Coronary artery (tissue), 2 donors: ENCODE data around the gene EXTL1.

Experiments
- DNase-seq: peaks from one replicate; pipeline ENCODE4 v3.0.0-alpha.2; 2017; ENCODE audit warnings: low spot score
- H3K27ac ChIP-seq, 2 donors: fragments of 200-600 bp; sonication (generic); one replicate each; pipeline ENCODE4 v1.5.1; 2016 to 2019
- H3K4me3 ChIP-seq: fragments of 200-600 bp; sonication (generic); 2 replicates; pipeline ENCODE4 v1.5.1; 2016; ENCODE audit warnings: mild to moderate bottlenecking, moderate library complexity
- TF ChIP-seq, protein P1 (sequence below): fragments of 200-600 bp; sonication (generic); IDR thresholded peaks from one replicate; pipeline ENCODE4 v1.5.1; 2019; ENCODE audit warnings: antibody characterized with exemption

EXTL1 gene

DNA sequence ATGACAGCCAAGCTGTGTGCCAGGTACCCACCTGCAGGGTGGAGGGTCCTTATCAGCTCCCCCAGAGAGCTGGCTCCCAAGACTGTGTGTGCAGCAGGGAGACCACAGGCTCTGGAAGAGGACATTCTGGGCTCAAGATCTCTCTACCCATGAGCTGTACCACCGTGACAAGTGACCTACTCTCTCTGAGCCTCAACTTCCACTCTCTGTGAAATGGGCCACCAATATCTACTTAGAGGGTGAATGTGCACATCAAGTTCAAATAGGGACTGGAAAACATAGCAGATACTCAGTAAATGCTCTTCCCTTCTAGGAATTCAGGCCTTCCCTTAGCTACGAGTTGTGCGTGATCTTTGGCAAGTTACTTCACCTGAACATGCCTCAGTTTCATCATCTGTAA, 22.8 kb downstream of the EXTL1 start:
- Histone ChIP-seq H3K27ac (no peak overlapping the region), H3K4me3 (no peak overlapping the region)
- TF ChIP-seq, protein P1, sequence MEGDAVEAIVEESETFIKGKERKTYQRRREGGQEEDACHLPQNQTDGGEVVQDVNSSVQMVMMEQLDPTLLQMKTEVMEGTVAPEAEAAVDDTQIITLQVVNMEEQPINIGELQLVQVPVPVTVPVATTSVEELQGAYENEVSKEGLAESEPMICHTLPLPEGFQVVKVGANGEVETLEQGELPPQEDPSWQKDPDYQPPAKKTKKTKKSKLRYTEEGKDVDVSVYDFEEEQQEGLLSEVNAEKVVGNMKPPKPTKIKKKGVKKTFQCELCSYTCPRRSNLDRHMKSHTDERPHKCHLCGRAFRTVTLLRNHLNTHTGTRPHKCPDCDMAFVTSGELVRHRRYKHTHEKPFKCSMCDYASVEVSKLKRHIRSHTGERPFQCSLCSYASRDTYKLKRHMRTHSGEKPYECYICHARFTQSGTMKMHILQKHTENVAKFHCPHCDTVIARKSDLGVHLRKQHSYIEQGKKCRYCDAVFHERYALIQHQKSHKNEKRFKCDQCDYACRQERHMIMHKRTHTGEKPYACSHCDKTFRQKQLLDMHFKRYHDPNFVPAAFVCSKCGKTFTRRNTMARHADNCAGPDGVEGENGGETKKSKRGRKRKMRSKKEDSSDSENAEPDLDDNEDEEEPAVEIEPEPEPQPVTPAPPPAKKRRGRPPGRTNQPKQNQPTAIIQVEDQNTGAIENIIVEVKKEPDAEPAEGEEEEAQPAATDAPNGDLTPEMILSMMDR, result no peak
- no peak for DNase-seq

DNA sequence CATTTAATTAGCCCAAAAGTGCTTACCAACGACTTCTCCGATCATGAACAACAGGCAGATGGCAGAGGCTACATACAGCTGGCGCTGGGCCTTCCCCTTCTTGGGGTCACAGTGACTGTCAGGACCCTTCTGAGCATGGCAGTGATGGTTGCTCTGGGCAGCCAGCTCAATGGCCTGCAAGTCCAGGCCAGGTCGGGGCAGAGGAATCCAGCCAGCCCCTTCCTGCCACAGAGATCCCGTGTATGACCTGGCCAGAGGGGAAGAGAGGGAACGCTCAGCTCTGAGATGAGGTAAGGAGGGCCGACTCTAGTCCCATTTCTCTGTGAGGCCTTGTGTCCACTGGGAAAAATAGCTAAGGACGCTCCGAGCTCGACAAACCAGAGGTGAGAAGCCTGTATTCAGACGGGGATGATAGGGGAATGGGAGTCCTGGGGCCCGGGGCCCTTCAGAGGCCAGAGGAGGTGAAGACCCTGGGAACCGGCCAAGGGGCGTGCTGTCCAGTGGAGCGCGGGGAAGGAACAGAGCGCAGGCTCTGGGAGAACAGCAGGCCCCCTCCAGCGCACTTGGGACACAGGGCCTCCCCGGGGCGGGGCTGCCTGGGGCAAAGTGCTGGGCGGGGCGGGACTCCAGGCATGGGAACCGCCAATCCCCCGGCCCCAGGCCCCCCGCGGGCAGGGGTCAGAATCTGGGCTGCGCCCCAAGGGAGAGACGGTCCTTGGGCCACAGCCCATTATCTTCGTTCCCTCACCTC, 23.6 kb downstream of the EXTL1 start:
- peak overlapping the region; percentile 57 for H3K4me3 ChIP-seq
- H3K27ac ChIP-seq, result no peak overlapping the region
- TF ChIP-seq, protein P1, result no peak
- DNase-seq, result no peak

DNA sequence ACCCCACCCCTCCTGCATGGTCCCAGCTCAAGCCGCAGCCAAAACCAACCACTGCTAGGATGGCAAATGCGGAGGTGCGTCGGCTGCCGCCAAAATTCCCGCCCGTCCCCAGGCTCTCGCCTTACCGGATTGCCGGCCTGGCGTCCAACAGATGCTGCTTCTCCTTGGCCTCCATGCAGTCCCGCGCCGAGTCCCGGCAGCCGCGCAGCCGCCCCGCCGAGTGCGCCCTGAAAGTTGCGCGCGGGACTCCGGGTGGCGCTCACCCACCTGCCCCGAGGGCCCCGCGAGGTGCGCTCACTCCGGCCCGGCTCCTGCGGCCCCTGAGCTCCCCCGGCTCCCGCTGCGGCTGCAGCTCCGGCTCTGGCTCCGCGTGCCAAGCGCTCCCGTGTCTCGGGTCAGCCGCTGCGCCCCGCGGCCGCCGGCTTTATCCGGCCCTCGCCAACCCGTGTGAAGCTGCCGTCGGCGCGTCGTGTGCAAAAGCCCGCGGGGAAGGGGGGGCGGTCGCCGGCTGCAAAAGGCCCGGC, 24.2 kb downstream of the EXTL1 start, which contains the start of gene SLC30A2:
TSS of gene SLC30A2 (minus strand) at position 397 of the 524 bp plus-strand sequence. CDS start at position 175, 222 bp downstream.
- Histone ChIP-seq H3K27ac (no peak within 1 kb of the TSS), H3K4me3 (peak within 1 kb of the TSS; percentile 57)
- DNase-seq, result no peak
- TF ChIP-seq, protein P1, result no peak

DNA sequence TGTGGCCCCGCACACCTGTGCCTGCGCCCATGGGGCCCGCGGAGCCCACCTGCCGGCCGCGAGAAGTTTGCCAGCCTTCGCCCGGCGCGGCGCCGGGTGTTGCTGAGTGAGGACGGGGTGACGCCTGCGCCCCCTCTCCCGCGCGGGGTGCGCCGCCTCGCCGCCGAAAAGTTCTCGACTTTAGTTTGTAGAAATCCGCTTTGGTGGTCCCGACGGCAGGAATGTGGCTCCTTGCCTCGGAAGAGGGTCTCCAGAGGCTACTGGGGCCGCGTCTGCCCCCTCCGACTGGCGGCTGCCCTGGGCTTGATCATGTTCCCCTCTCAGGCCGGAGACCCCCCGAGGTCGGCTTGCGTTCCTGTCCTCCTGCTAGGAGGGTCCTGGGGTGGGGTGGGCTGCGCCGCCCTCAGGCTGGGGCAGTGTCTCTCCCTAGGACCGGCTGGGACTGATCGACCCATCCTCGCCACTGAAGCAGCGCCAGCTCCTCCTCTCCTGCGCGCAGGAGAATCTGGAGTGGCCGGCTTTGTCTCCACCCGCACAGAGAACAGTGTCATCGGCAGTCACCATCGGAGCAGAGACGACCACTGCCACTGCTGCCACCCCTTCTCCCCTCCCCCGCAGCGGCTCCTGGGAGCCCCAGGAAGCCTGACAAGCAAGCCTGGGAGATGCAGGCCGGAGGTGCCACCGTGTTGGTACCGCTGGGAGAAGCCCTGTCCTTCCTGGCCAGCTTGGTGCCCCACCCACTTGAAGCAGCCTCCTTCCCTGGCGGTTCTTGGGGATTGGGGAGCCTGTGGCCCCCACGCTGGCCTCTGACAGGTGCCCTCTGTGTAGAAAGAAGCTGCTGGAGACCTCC, 24.9 kb downstream of the EXTL1 start:
- H3K27ac ChIP-seq, result no peak overlapping the region
- H3K4me3 ChIP-seq, result peak overlapping the region; percentile 57
- DNase-seq, result no peak
- TF ChIP-seq, protein P1, result no peak

DNA sequence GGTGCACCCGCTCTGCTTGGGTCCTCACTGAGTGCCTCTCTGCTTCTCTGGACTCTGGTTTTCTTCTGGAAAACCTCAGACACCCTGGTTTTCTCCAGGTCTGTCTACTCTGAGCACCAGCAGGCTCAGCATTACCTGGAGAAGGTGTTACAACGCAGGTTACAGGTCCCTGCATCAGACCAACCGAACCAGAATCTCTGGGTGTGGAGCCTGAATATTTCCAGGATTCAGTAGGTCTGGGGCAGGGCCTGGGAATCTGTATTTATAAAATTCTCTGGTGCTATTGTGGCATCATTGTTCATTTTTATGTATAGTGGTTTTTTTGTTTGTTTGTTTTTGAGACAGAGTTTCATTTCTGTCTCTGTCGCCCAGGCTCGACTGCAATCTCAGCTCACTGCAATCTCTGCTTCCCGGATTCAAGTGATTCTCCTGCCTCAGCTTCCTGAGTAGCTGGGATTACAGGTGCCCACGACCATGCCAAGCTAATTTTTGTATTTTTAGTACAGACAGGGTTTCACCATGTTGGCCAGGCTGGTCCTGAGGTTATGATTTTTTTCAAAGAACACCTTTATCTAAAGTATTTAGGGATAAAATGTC, 25.8 kb downstream of the EXTL1 start:
- DNase-seq, result no peak
- TF ChIP-seq, protein P1, result no peak
- Histone ChIP-seq H3K4me3 (no peak overlapping the region), H3K27ac (no peak overlapping the region)

DNA sequence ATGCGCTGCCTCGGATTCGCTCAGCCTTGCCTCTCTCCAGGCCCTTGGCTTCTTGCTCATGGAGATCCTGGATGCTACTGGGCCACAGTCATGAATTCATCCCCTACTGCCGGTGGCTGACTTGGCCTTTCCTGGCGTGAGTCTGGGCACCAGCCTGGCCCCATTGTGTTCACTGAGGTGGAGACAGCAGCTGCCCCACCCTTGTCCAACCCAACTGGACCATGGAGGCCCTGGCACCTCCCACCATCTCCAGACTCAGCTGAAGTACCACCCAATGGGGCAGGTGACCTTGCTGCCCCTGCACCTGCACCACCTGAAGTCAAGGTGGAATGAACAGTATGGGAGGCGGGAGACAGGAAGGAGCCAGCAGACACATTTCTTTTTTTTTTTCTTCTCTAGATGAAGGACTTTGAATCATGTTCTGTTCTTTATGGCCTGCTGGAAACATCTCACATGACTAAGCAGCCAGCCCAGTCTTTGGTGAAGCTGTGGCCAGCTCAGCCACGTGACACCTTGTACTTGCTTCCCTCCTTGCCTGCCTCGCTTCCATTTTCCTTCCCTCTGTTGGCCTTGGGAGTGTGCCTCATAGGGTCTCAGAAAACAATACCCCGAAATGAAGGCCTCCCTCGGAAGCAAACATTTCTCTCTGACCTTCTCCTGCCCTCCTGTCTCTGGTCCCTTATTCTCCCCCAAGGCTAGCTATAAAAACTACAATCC, 28.1 kb downstream of the EXTL1 start:
- TF ChIP-seq, protein P1, result no peak
- DNase-seq, result no peak
- H3K4me3 ChIP-seq, result no peak overlapping the region
- H3K27ac ChIP-seq, result no peak overlapping the region
